GM18868 (cell line): Measurements from ENCODE around the gene FOXJ1.

Experiments
- ATAC-seq: cut with Tn5 transposase; IDR thresholded peaks from one replicate; pipeline ENCODE4 v1.9.1; 2021; ENCODE audit warnings: mild to moderate bottlenecking, moderate library complexity; ENCODE audit not compliant: unreplicated experiment

The FOXJ1 gene

DNA sequence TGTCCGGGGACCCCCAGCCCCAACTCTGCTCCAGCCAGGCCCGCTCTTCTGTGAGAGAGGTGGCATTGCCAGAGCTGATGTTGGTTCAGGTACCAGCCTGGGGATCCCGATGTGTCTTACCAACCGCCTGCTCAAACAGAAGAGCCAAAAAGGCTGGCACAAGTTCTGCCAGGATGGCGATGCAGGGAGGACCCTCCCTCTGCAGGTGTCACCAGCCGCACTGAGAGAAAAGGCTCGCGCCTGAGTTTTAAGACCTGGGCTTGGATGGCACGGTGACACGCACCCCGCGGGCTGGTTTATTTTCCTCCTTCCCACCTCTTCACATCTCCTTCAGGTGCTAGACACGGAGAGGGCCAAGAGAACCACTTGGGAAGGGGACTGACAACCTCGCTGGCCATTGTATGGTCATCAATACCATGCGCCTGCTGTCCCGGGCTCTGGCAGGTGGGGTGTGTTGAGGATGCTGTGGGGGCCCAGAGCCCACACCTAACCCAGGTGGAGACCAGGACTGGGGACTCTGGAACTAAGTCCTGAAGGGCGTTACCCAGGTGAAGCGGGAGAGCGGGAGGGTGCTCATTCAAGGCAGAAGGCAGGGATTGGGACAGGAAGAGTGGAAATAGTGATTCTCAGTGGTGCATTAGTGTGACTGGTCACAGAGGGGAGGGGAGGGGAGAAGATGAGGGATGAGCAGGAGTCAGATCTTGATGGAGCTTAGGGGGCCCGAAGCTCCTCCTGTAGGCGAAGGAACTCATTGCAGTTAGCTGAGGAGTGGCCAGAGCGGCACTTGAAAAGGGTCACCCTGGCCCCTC lies 16.3 kb downstream of the FOXJ1 start:
- ATAC-seq, result no peak

DNA sequence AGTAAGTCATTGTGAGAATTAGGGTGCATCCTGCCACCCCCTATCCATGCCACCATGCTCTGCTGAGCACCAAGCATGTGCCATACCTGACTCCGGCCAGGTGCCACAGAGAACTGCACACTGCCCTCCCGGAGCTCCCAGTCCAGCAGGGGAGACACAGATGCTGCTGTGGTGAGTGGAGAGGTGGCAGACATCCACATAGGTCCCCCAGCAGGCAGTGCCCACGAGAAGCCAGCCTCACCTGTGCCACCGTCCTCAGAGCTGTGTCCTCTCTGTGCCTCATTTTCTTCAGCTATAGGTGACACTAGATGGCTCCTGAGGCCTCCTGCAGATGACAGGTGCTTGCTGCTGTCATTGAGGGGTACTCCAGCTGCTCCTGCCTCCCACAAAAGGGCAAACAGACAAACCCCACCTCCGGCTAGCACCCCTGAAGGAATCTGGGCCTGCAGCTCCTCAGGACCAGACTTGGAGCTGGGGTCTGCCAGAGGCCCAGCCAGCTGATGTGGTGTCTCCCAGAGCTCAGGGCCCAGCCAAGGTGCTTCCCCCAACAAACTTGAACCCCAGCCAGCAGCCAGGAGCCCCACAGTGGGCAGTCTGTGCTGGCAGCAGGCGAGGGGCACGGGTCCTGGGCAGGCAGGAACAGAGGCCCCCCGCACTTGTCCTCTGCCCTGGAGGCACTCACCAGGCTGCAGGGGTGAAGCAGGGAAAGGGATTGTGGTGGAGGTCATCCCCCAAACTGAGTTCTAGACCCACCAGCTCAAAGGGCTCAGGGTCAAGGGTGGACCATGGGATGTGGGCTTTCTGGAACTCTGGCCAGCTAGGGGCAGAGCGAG lies 17.1 kb downstream of the FOXJ1 start:
- no peak for ATAC-seq

DNA sequence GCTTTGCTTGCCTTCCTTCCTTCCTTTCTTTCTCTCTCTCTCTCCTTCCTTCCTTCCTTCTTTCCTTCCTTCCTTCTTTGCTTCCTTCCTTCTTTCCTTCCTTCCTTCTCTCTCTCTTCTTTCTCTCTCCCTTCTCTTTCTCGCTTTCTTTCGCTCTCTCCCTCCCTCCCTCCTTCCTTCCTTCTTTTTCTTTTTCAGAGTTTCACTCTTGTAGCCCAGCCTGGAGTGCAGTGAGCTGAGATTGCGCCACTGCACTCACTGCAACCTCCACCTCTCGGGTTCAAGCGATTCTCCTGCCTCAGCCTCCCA lies 17.9 kb downstream of the FOXJ1 start:
- no peak for ATAC-seq

DNA sequence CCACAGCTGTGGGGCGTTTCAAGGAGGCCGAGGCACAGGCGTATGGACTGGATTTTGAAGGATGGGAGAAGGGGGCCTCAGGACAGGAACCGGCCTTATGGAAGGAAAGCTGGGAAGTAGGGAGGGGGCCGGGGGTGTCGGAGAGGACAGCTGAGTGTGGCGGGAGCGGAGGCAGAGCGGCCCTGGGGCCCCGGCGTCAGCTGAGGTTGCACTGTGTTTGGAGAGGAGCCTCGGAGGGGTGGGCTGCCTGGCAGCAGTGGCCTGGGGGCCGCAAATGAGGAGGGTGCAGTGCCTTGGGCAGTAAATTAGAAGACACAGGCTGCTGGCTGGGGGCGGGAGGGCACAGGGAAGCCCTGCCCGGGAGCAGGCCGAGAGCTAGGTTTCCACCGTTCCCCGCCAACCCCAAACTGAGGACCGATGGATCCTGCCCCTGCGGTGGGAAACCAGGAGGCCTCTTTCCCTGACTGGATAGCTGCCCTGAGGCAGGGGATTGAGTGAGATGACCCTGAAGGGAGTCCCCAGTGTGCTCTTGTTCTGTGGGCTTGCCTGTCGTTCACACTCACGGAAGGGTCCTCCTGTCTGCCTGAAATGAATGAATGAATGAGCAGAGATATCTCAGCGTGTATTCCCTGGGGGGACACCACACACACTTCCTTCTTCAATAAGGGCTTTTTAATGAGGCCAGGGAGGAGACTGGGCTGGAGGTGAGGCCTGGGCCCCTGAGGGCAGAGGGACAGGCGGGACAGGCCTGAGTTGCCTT lies 18.4 kb downstream of the FOXJ1 start:
- ATAC-seq, result no peak

DNA sequence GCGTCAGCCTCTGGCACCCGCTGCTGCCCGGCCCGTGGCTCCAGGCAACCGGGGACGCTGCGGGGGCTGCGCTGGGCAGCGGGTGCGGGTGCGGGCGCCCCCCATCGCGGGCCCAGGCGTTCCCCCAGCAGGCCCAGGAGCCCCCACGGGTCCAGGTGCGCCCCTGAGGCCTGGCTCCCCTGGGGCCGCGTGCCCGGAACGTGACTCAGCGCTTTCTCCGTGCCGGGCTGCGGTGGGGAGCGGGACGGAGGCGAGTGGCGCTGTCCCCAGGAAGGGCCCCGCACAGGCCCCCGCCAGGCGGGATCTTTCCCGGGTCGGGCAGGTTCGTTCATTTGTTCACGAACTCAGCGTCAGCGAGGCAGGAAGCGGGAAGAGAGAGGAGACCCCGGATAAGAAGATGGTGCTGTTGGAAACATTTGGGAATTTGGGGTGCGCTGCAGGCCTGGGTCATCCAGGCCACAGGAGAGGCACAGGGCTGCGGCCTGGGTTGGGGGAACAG lies 19.1 kb downstream of the FOXJ1 start:
- ATAC-seq, result no peak

DNA sequence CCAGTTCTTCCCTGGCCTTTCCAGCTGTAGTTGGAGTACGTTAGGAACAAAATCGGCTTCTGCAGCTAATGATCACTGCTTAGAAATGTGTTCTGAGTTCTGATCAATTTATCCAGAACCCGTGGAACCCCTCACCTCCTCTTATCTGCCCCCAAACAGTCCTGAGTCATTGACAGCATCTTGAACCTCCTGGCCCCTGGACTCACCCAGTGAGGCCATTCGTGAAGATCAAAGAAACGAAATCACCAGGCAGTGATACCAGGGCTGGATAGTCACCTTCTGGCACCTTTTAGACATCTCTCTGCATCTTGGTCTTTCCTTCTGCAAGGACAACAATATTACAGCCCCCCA lies 20.4 kb downstream of the FOXJ1 start:
- ATAC-seq, result no peak

DNA sequence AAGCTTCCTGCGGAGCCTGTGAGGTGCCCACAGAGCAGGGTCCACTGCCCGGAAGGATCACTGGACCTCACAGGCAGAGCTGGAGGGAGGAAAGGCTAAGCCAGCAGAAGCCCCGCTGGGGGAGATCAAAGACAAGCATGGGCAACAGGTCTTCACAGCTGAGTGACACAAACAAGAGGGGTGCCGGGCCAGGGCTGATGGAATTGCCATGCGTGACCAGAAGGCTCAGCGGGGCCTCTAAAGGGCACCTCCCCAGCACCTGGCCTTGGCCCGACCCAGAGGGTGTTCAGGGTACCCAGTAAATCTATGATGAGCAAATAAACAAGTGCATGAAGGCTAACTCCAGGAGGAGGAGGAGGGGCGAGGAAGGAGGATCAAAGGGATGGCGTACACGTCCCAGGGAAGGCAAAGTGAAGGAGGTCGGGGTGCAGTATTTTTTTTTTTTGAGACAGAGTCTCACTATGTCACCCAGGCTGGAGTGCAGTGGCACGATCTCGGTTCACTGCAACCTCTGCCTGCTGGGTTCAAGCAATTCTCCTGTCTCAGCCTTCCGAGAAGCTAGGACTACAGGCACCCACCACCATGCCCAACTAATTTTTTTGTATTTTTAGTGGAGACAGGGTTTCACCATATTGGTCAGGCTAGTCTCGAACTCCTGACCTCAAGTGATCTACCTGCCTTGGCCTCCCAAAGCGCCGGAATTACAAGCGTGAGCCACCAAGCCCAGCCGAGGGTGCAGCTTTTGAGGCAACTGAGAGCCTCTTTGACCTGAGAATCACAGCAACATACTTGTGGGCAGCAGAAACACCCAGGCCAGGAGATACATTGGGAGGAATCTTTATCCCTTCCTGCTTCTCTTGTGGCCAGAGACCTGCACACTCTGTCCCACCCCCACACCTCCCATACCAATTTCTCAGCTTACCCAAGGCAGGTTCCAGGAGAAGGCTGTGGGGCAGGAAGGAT lies 21.4 kb downstream of the FOXJ1 start:
- no peak for ATAC-seq

DNA sequence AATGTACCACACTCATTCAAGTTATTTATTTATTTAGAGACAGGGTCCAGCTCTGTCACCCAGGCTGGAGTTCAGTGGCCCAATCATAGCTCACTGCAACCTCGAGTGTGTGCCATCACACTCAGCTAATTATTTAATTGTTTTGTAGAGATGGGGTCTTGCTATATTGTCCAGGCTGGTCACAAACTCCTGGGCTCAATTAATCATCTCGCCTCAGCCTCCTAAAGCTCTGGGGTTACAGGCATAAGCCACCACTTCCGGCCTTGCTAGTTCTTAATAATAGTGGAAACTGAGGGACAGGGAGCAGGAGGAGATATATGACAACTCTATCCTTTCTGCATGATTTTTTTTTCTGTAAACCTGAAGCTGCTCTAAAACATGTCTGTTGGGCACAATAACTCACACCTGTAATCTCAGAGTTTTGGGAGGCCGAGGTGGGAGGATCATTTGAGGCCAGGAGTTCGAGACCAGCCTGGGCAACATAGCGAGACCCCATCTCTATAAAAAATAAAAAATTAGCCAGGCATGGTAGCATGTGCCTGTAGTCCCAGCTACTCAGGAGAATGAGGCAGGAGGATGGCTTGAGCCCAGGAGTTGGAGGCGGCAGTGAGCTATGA lies 25.8 kb downstream of the FOXJ1 start:
- ATAC-seq, result no peak

DNA sequence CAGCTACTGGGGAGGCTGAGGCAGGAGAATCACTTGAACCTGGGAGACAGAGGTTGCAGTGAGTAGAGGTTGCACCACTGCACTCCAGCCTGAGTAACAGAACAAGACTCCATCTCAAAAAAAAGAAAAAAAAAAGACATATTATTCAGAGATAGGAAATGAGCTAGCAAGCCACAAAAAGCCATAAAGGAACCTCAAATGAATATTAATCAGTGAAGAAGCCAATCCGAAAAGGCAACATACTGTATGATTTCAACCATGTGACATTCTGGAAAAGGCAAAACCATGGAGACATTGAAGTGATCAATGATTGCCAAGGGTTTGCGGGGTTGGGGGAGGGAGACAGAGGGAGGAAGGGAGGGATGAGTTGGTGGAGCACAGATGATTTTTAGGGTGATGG lies 29.1 kb downstream of the FOXJ1 start:
- ATAC-seq, result no peak

DNA sequence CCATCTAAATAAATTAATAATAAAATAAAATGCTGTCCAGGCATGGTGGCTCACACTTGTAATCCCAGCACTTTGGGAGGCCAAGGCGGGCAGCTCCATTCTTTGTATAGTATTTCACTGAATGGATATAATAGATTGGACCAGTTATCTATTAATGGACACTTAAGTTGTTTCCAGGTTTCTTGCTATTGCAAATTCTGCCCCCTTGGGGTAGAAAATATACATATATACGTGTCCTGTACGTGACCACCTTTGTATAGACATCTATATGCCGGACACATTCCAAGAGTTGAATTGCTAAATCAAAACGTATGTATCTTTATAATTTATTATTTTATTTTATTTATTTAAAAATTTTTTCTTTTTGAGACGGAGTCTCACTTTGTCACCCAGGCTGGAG lies 33.5 kb downstream of the FOXJ1 start:
- no peak for ATAC-seq

DNA sequence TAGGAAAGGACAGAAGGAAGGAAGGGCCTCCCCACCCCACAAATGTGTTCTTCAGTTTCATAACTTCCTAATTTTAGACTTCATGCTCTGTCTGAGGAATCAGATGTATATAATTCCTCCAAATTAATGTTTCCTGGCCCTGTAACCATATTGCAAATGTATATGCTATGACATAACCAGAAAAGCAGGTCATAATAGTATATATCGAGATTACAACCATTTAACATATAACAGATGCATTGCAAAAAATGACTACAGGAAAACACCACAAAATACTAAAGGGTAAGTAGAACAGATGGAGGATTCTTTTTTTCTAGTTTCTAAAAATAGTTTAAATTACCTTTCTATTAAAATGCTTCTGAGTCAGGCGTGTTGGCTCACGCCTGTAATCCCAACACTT lies 34.3 kb downstream of the FOXJ1 start:
- ATAC-seq, result no peak

DNA sequence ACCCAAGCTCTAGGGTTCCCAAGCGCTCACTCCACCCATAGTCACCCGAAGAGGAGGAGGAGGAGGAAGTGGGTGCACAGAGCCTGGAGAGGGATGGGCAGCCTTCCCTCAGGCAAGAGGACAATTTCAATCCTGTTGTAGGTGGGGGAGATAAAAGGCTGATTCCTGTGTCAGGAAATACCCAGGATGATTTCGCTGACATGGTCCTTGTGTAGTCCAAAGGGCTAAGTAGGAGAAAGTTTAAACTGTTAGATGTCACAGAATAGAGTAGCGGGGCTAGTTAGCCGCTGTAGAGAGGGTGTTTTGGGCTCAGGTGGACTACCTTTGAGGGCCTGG lies 36.2 kb downstream of the FOXJ1 start:
- no peak for ATAC-seq

DNA sequence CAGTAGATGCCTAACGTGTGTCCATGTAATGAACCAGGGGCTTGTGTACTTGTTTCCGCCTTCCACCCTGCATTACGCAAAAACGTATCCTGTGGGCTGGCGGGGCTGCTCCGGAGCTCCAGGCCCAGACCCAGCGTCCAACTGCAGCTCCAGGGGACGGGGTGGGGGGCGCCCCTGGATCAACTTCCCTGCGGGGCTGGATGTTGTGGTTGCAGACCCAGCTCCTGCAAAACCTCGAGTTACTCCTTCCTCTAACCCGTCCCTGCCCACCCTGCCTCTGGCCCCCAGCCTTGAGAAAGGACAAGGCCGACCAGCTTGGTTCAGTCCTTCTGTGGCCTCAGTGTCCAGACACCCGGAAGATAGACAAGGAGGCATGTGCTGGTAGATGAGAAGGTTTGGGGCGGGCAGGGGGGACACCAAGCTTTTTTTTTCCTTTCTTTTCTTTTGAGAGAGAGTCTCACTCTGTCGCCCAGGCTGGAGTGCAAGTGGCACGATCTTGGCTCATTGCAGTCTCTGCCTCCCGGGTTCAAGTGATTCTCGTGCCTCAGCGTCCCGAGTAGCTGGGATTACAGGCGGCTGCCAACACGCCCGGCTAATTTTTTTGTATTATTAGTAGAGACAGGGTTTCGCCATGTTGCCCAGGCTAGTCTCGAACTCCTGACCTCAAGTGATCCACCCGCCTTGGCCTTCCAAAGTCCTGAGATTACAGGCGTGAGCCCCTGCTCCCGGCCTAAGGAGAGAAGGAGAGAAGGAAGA lies 36.7 kb downstream of the FOXJ1 start:
- ATAC-seq, result no peak

DNA sequence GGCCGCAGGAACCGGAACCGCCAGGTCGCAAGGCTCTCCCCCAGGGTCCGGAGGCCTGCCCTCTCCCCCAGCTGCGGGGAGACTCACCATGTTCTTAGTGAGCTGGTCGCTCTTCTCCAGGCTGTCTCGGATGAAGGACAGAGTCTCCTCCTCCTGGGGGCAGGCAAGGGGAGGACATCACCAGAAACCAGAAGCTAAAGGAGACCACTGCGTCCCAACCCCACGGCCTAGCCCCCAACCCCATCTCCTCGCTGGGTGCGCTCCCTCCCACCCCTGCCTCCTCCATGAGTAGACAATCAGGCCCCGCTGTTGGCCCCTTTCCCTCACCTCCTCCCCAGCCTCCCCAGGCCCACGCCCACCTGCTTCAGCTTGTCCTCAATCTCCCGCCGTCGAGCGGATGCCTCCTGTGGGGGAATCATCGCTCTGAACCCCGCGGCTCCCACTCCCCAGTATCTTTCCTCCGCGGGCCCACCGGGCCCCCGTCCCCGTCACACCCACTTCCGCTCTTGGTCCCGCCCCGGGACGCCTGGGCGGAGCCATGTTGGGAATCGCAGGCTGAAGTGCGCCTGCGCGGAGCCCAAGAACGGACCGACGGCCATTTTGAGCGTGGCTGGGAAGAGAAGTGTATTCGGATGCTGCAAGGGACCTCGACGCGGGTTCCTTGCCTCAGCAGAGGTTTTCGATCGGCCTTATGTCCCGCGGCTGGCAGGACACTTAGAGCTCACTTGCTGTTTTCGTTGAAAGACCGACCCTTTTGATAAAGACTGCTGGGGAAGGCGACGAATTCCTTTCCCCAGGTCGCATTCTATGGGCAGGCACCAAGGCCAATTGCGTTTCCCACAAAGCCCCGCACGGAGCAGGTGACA lies 37.5 kb downstream of the FOXJ1 start, which contains the start of gene EXOC7:
Gene EXOC7 (minus strand): TSS at position 514 of the 866 bp plus-strand sequence. CDS start 95 bp downstream, at position 419.
- peak; percentile 71 for ATAC-seq

DNA sequence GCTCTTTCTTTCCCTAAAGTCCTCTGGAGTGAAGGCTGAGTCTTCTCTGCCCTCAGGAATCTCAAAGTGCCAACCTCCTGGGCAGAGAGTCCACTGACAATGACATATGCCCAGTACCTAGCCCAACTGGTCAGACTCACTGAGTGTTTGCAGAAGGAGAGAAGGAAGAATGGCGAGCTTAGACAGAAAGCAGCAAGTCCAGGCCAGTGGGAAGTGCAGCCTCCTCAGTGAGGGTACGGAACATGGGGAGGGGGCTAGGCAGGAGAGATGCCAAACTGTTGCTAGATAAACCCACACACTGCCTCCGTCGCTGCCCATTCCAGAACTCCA lies 38.1 kb downstream of the FOXJ1 start:
- ATAC-seq, result no peak

DNA sequence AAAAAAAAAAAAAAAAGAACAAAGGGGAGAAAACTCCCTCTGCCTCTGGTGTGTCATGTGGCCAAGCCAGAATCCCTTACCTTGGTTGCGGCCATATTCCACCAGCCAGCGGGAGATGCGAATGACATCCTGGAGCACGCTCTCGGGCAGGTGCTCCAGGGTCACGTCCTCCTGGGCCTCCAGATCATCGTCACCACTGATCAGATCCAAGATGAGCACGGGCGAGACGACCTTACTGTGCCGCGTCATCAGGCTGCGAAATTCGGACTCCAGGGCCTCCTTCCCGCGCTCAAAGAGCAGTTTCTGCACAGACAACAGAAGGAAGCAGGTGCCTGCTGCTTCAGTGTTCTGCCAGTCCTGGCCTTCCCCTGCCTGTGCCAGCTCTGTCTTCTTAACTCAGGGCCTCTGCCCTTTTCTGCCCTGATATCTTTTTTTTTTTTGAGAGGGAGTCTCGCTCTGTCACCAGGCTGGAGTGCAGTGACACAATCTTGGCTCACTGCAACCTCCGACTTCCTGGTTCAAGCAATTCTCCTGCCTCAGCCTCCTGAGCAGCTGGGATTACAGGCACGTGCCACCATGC lies 43.2 kb downstream of the FOXJ1 start:
- no peak for ATAC-seq

DNA sequence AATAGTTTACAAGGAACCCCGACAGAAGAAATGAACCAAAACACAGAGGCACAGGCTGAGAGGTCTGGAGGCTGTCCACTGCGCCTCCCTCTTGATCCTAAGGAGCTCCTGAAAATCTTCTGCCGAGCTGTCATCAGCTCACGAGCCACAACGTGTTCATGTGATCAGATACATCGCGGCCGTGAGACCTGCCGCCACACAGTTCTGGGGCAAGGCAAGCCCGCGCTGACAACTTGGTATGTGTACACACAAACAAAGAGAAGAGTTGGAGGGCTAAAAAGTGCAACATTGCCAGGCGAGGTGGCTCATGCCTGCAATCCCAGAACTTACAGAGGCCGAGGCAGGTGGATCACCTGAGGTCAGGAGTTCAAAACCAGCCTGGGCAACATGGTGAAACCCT lies 45.1 kb downstream of the FOXJ1 start:
- ATAC-seq, result no peak

DNA sequence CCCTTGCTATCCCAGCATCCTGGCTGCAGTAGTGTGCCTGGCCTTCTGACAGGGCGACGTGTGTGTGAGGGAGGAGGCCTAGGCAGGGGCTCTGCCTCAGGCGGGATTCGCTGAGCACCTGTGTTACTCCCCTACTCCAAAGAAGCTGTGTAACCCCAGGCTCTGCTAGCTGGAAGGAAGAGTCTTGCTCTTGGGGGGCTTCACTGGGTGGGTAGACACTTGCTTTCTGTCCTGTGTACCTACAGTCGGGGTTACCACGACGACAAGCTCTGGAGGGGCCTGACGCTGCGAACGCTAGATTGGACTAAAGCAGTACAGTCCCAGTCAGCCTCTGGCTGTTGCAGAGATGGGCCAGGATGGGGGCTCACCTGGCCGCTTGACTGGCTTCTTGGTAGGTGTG lies 47.0 kb downstream of the FOXJ1 start:
- ATAC-seq, result no peak
